Posterior vena cava (tissue), 2 donors: ENCODE data around the gene SORCS2. TPM values are rescaled to one million over a fixed set of nuclear protein-coding genes. Genes with fewer than 3 reads are reported as not detected.
A peak's percentile ranks its signal among the peaks of the same experiment; 100 is the strongest.

ENCODE experiments used
- DNase-seq: peaks from one replicate; pipeline ENCODE4 v3.0.0-alpha.2; 2020; ENCODE audit warnings: low spot score
- intact Hi-C, 2 donors: fragments of 100-400 bp; cut with DNase I; formaldehyde crosslinking; loops; one replicate each; pipeline versions ENCODE4 v1.14.1 to v1.14.2; 2022 to 2023
- total RNA-seq, 2 donors: library from RNA; stranded (reverse); fragmentation: NEBNext Ultra II Directional; extraction: Animal tissue kit (Norgen Biotek cat#: 25700); gene quantifications; one replicate each; pipeline ENCODE4 v1.2.1, GENCODE V29; 2021
- donor health status: DM: yes; HTN: yes; CAD: no.
- donor health status: DM: yes; HTN: yes; CAD: no.

The SORCS2 gene
- total RNA-seq, 2 donors from 2014 or later: 5.0 to 11.9 TPM

DNA sequence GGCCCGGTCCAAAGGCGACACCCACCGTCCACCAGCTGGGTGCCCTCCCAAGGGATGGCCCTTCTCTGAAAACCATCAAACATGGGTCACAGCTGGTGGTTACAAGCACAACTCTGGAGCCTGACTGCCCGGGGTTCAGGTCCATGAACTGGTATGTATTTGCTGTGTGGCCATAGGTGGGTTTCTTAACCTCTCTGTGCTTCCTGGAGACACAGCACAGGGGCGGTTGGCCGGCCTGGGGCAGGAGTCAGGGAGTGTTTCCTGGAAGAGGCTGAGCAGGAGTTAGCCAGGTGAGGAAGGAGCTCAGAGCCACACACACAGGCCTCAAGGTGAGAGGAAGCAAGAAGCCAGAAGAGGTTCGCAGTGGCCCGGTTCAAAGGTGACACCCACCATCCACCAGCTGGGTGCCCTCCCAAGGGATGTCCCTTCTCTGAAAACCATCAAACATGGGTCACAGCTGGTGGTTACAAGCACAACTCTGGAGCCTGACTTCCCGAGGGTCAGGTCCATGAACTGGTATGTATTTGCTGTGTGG lies 486.0 kb downstream of the SORCS2 start:
- intact Hi-C loops: no loop called here
- DNase-seq: no peak

DNA sequence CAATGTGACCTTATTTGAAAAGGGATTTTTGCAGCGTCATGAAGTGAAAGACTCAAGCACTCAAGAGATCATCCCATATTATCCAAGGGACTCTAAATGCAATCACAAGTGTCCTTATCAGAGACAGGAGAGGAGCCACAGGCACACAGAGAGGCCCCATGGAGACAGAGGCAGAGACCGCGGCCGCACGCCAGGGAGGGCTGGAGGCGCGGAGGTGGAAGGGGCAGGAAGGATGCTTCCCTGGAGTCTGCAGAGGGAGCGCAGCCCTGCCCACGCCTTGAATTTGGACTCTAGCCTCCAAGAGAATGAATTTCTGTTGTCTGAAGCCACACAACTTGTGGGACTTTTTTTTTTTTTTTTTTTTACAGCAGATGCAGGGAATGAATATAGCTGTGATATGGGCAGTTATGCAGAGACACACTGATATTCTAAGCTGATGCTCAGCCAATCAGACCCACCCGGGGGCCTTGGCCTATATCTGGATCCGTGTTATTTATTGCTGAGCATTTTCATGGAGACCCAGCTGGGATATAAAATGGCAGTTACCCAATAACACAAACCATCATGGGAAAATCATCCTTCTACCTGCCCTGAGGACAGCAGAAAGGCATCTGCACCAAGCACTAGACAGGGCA lies 487.2 kb downstream of the SORCS2 start:
- no peak for DNase-seq
- intact Hi-C loops: no loop called here

DNA sequence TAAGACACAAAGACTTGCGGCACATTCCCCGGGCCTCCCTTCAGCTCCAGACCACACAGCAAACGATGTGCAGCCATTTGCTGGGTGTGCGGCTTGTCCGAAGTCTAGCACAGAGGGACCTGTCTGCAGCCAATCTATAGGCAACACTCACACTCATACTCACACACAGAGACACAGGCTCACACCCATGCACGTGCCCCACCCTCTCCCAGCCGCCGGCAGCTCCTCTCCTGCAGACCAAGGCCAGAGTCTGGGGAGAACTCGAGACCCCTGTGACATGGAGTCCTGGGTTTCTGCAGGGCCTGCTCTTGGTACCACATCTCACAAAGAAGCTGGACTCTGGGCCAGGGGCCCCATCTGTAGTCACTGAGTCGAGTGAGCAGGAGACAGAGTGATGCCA lies 487.8 kb downstream of the SORCS2 start:
- DNase-seq: no peak
- intact Hi-C loops: no loop called here

DNA sequence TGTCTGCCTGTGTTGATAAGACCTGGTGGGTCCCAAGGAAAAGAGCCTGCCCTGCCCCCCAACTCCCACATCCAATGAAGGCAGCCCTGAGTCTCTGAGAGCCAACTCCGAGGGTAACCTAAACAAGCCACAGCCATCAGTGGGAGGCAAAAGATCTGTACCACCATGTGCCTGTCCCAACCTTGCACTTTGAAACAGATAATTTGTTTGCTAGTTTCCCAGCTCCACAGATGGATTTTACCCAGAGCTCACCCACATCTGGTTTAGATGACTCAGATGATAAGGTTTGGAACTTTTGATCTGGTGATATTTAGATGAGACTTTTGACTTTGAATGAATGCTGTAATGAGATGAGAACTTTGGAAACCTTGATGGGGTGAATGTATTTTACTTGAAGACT lies 488.4 kb downstream of the SORCS2 start:
- no peak for DNase-seq
- intact Hi-C loops: no loop called here

DNA sequence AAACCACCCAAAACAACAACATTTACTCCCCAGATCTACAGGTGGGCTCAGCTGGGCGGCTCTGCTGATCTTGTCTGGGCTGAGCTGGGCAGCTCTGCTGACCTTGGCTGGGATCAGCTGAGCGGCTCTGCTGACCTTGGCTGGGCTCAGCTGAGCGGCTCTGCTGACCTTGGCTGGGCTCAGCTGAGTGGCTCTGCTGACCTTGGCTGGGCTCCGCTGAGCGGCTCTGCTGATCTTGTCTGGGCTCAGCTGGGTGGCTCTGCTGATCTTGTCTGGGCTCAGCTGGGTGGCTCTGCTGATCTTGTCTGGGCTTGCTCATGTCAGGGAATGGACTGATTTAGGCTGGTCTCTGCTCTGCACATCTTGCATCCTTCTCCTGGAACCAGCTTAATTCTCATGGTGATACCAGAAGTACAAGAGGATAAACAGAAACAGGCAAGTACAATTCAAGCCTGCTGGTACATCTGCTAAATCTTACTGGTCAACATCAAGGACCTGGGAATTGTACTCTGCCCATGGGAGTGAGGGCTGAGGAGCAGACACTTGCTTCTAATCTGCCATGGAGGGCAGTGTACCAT lies 490.9 kb downstream of the SORCS2 start:
- no peak for DNase-seq
- intact Hi-C loops: no loop called here

DNA sequence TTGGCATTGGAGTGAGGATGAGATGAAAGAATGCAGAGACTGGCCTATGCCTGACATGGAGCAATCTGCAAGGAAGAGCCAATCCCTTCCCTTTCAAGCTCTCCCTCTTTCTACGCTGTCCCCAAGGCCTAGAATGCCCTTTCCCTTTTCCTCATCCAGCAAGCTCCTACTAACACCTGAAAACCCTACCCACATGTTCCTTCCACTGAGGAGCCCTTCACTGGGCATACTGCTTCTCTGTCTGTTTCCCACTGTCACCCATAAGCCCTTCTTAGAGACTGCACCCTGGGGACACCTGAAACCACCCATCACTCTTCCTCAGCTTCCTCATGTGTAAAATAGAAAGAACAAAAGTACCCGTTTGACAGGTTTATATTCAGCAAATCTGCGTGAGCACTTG lies 492.0 kb downstream of the SORCS2 start:
- no peak for DNase-seq
- intact Hi-C loops: no loop called here

DNA sequence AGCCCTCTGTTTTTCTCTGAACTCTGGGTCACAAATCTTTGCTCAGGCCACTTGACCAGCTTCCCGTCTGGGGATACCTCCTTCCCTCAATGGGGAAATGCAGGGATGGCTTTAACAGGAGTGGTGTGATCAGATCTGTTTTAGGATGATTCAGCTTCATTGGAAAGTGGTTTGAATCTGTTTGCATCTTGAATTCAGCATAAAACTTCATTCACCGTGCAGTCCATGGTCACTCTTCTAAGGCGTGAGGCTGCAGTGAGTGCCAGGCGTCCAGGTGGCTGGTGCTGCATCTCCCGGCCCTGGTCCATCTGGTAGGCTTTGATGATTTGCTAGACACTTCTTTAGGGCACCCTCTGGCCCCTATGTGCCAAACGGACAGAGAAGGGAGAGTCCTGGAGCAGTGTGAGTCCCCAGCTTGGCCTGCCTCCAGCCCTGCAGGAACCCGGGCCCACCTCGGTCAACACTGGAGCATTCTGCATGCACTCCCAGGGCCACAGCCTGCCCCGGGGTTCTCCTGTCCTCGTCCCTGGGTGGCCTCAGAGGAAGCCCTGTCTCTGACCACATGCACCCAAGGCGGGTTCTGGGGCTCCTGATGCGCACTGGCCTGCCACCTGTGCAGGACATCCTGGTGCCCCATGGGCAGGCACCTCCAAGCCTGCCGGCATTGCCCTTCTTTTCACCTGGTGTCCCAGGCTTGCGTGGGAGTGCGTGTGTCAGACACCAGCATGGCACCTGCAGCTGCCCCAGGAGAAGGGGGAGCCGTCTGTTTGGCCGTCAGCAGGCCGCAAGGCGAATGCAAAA lies 493.9 kb downstream of the SORCS2 start:
- intact Hi-C loops: no loop called here
- no peak for DNase-seq

DNA sequence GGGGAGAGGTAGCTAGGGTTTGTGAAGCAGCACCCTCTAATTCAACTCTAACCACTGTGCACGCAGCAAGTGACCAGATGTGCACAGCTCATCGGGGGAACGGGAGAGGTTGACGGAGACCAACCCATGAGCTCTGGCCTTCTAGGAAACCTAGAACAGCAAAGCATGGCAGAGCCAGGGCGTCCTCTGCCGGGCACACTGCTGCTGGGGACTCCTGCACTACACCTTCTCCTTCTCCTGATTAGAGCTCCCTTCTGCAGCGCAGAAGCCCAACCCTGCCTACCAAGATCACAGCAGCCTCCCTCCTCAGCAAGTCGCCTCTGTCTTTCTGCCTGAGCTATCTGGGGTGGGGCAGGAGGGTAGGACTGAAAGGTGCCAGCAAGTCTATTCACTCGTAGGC lies 494.7 kb downstream of the SORCS2 start:
- no peak for DNase-seq
- intact Hi-C loops: no loop called here

DNA sequence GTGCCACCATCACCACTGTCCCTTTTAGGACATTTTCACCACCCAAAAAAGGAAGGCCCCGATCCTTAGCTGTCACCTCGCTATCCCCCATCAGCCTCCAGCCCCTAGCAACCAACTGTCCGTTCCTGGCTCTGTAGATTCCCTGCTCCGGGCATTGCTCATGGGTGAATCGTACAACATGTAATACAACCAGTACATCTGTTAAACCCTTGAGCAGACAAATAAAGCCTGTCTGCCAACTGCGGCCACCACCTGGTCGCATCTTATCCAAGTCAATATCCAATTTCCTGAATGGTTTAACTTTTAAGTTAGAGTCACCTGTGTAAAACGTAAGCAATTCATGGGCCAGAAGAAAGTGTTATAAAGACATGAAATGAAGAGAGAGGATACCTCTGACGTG lies 495.5 kb downstream of the SORCS2 start:
- DNase-seq: no peak
- intact Hi-C loops: no loop called here

DNA sequence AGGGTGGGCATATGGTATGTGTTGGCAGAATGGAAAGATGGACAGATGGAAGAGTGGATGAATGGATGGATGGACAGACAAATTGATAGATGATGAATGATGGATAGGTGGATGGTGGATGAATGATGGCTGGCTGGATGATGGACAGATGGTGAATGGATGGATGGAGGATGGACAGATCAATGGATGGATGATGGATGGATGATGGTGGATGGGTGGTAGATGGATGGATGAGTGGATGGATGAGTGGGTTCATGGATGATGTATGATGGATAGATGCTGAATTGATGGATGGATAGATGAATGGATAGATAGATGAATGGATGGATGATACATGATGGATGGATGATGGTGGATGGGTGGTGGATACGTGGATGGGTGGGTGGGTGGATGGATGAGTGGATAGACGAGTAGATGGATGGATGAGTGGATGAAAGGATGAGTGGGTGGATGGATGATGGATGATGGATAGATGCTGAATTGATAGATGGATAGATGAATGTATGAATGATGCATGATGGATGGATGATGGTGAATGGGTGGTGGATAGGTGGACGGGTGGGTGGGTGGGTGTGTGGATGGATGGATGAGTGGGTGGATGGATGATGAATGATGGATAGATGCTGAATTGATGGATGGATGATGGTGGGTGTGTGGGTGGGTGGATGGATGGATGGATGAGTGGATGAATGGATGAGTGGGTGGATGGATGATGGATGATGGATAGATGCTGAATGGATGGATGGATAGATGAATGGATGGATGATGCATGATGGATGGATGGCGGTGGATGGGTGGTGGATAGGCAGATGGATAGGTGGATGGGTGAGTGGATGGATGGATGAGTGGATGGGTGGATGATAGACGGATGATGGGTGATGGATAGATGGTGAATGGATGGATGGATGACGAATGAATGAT lies 497.7 kb downstream of the SORCS2 start:
- no peak for DNase-seq

DNA sequence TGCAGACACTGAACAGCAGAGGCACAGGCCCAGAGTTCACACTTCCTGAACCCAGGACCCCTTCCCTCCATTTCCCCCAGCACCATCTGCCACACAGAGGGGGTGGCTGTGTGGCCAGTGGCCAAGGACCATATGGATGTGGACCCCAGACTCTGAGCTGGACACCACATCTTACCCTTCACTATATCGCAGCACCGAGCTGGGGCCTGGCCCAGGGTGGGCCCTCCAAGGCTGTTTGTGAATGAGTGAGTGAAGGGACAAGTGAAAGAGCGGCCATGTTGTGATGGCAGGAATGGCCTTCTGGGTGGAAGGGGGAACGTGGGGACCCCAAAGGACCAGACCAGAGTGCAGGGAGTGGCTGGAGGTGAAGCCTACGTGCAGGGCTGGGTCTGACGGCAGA lies 498.7 kb downstream of the SORCS2 start:
- intact Hi-C loops: no loop called here
- no peak for DNase-seq

More for the DNA sequence above, 497.7 kb downstream of the SORCS2 start:
- intact Hi-C loops: no loop called here

DNA sequence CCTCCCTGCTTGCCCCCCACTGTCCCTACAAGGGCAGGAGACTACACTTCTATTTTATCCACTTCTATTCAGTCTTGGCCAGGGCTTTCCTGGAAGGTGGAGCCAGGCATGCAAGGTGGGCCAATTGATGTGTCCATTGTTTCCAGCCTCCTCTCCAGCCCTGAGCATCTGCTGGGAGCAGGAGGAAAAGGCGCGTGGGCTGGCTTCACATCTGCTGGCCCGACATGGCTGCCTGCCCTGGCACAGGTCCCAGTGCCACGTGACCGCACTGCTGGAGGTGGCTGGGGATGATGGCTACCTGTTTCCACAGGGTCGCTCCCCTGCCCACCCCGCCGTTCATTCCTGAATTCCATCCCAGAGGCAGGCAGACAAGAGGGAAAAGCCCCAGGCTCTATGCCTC lies 499.6 kb downstream of the SORCS2 start:
- DNase-seq: no peak
- intact Hi-C loops: no loop called here

DNA sequence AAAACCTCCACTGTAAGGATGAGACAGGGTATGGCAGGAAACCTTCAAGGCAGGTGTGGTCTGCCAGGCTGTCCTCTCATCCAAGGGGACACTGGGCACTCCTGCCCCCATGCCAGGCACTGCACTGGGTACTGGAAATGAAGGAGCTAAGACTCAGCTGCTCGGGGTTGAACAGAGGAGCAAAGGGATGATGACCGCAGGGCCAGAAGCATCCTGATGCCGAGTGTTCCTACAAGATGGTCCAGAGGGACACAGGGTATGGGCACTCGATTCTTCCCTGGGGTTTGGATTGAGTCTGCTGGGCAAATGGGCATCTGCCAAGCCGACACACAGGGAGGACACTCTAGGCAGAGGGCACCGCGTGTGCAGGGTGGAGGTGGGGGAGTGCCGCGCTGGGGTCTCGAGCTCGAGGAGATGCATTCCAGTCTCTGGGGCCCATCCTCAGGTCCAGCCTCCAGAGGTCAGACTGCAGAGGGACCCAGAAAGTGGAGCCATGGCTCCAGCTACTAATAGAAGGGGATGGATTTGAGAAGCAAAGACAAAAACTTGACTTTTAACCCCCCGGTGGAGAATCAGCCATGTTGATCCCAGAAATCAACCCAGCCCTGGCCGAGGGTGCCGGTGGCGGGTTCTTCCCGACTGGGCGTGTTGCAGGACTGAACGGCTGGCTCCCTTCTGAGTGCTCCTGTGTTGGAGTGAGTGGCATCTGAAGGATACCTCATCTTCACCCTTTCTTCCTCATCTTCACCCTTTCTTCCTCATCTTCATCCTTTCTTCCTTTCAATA lies 500.3 kb downstream of the SORCS2 start:
- no peak for DNase-seq
- intact Hi-C loops: no loop called here

DNA sequence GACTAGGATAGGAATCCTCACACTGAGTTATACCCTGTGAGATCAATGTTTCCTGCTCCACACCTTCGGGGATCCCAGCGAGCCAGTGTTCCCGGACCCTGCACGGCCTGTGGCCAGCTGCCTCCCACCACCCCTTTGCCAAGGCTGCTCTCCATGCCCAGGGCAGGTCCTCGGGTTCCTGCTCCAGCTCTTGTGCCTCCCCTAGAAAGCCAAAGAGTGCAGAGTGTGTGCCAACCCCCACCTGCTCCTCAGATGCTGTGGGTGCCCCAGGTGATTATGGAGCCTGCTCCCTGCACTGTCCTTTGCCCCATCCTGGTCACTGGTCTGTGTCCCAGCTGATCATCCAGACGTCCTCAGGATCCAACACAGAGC lies 500.9 kb downstream of the SORCS2 start:
- DNase-seq: no peak
- intact Hi-C loops: no loop called here

DNA sequence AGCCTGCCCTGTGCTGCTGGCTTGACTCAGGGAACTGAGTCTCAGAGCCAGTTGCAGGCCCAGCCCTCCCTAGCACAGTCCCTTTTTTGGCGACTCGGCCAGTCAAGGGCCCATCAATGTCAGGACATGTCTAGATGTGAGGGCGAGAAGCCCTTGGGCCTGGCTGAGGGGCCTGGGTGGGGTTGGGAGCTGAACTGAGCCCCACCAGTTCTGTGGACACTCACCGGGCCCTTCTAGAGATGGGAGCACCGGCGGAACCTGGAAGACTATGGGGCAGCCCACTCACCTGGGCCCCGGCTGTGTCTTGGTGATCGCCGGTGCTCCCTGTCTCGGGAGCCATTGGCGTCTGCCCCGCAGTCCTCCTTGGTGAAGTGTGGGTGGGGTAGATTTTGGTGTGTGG lies 501.4 kb downstream of the SORCS2 start:
- DNase-seq: peak; percentile 76
- intact Hi-C loops: no loop called here

DNA sequence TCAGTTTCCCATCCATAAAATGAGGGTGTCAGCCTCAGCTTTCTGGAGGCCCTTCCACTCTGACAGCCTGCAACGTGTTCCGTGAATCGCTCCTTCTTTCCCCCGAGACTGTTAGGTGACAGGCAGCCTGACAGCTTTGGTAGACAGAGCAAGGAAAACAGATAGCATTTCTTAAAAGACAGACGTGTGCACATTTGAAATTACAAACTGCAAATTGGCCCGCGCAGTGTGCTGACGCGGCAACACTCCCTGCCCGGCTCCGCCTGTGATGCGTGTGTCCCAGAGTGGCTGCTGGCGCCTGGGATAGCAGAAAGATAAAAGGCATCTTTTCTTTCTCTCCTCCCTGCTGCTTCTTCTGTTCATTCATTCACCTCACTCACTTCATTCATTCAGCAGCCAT lies 502.0 kb downstream of the SORCS2 start:
- DNase-seq: no peak
- intact Hi-C loops: no loop called here

DNA sequence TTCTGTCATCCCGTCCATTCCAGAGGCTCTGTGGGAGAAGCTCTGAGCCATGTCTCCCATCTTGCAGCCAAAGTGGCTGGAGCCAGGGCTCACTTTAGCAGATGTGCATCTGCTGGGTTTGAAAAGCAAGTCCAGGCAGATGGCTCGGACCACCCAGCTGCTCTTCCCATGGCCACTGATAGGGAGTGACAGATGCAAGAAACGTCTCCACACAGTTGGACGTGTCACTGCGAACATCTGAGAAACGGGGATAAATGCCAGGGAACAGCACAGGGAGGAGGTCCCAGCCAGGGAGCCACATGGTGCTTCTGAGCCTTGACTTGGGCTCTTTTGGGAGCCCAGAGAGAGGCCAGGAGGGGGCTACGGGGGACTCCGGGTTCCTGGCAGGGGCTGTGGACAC lies 505.0 kb downstream of the SORCS2 start:
- no peak for DNase-seq
- intact Hi-C loops: no loop called here

DNA sequence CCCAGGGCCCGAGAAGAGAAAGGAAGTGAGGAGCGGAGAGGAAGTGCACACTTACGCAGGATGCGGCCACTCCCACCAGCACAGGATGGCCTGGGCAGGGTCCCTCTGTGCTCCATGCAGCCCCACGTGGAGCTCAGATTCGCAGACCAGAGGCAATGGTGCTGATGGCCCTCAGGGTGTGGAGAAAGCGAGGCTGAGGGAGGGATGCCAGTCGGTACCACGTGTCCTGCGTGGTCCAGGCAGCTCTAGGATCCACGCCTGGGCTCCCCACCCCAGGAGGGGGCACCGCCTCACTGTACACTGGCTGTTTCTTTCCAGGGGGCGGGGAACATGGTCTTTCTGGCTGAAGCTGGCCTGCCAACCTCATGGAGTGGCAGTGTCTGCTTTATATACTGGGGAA lies 505.5 kb downstream of the SORCS2 start:
- intact Hi-C loops: no loop called here
- no peak for DNase-seq

DNA sequence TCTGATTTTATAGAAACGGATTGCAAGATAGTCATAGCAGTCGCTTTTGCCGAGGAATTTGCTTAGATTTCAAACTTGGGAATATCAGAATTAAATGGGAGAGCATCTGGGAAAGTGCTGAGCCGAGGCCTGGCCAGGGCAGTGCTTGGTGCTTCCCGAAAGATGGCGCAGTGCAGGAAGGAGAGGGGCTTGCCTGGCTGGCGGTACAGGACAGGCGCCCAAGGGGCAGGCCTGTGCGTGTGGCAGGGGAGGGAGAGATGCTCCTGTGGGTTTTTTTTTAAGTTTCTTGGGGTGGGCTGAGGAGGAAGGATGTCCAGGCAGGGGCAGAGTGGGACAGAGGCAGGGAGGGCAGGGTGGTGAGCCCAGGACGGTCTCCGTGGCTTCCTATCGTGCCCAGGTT lies 506.2 kb downstream of the SORCS2 start:
- intact Hi-C loops: no loop called here
- DNase-seq: no peak
